Activated T-helper 9 cell treated with anti-CD3 and anti-CD28 coated beads, Interleukin-2, amount 50 U/mL, for 16 hours (primary cell): ENCODE results near the gene NRG3.

ENCODE experiments used
- DNase-seq: peaks from one replicate; pipeline ENCODE4 v3.0.0-alpha.2; 2020; ENCODE audit warnings: low read depth

The NRG3 gene

DNA sequence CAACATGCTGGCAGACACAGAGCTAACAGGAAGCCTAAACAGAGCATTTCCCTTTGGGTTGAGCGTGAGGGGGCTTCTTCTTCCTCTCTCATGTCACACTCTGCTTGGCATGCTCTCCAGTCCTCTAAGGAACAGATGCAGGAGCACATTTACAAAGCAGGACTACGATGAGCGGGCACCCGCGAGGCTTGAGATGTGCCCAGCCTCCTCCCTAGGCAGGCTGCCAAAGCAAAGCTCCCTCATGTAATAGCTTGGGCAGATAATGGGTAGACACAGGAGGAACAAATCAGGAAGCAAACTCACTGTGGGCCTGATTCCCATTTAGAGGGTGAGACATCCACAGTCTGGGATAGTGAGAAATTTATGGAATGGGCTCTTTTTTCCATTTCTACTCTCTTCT is 519.1 kb downstream of the NRG3 start:
- no peak for DNase-seq

DNA sequence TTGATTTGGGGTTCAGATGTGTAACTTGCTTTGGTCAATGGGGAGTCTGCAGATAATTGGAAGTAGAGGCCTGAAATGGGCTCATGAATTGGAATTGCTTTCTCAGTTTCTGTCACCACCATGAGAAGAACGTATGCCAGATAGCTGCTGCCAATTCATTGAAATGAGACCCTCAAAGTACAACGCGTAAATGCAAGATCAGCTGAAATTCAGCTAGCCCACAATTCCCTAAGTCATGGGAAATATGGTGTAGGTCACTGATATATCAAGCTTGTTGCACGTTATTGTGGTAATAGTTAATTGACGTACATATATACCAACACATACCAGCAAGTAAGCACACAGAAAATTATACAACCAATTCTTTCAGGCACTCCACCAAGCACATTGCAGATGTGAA is 520.0 kb downstream of the NRG3 start:
- no peak for DNase-seq

DNA sequence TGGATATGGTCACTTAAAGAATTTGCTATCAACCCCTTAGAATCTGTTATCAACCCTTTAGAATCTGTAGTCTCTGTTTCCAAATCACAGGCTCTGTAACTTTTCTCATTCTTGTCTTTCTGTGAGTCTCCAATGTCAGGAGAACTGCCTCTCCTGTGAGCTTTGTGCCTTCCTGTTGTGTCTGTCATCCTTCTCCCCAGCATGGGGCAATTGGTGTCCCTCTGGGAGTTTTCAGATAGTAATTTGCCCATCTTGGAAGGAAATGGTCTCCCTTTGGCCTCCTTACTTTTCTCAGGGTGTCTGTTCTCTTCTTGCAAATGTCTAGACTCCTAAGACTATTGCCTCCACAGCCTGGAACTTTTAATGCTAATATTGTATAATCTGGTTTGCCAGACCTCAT is 521.9 kb downstream of the NRG3 start:
- DNase-seq, result no peak

DNA sequence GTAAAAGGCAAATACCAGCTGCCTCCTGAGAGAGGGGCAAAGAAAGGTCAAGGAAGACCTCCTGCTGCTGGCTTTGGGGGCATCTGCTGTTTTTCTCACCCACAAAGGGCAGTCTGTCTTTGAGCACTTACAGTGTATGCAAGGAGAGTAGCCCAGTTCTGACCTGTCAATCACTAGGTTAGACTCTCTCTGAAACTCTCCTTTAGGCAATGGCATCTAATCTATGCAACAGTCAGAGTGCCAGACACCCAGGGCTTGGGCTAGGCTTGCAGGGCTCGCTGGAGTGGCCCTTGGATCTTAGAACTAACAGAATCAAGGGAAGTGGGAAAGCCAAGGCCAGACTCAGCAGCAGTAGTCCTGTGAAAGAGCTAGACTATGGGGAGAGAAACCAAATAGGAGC is 522.9 kb downstream of the NRG3 start:
- no peak for DNase-seq

DNA sequence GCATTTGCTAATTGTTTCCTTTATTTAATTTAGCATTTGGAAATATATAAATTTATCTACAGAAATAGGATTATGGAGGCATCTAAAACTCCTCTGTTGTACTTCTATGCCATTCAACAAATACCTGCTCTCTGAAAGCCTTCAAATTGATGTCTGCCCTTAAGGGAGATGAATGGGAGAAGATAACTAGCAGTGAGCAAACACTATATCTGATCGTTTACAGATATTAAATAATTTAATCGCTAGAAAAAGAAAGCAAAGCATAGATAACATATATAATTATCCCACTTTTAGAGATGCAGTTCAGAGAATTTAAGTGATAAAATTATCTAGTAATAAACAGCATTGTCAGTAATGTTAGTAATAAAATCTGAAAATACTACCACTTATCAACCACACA is 524.9 kb downstream of the NRG3 start:
- DNase-seq, result no peak

DNA sequence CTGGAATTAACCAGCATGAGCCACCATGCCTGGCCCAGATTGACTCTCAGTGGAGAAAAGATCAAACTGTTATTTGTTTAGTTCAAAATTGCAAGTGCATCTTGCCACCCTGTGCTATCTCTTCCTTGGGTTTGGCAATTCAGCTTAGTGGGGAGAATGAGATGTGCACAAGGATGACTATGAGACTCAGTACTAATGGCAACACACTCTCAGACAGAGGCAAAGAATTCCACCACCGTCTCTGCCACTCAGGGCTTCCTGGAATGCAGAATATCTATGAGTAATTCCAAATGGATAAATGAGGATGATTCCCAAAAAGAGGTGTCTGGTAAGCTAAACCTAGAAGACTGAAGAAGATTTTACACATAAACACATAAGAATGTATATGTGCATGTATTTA is 525.8 kb downstream of the NRG3 start:
- no peak for DNase-seq

DNA sequence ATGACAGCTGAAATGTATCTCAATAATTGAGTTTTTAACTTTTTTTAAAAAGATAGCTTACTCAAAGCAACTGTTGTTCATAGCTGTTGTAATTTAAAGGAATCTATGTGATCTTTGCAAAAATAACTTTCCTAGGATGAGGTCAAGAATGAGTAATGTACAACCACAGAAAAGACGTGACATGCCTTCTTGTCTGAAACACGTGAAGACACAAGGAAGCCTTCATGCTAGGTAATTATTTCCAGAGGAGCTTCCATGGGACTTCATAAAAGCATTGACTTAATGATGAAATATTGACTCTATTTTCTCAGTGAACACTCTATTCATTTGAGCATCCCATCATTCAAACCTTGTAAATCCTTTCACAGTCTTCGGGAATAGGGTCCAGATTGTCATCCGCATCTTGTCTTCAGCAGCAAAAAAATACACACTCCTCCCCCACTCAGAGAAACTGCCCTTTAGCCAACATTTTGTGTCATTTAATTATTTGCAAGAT is 528.0 kb downstream of the NRG3 start:
- DNase-seq, result no peak

DNA sequence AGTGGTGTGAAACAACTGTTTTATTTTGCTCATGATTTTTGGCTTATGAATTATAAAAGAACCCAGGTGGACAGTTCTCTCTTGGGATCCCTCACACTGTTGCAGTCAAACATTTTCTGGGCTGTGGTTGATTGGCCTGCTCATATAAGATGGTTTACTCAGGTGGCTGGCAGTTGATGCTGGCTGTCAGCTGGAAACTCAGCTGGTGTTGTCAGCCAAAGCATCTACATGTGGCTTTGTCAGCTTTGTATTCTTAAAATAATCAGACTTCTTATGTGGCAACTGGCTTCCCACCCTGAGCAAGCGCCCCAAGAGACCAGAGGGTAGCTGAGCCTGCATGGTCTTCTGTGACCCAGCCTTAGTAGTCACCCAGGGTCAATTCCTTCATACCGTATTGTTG is 534.7 kb downstream of the NRG3 start:
- DNase-seq, result no peak

DNA sequence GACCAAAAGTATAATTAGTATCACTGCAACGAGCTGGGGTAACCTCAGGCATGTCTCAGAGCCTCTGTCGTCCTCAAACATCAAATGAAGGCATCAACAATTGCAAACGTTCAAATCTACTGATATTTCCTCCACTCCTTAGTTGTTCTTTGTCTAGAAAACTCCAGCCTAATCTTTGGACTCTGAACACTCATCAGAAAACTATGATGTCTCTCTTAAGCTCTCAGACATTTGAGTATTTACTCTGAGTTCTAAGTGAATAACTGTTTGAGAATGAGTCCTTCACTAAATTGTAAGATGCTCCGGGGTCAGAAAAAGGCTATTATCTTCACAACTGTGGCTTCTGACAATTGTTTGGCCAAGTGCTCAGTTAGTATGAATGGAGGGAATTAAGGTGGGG is 536.4 kb downstream of the NRG3 start:
- DNase-seq, result no peak

DNA sequence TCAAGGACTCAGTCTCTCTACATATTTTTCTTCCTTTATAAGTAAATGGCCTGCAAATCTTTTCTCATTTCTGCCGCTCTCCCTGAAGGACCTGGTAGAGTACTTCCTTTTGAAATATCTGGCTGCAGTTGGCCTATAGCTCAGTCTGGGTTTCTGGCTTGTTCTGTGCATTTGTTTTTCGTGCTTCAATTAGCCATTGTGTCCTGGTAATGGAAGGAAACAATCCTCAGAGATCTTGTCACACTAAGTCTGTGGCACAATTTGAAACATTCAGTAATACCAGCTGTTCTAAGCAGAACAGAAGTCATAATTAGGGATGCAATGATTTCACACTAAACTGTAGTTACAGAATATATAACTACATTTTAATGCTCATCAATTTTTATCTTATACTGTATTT is 545.0 kb downstream of the NRG3 start:
- no peak for DNase-seq

DNA sequence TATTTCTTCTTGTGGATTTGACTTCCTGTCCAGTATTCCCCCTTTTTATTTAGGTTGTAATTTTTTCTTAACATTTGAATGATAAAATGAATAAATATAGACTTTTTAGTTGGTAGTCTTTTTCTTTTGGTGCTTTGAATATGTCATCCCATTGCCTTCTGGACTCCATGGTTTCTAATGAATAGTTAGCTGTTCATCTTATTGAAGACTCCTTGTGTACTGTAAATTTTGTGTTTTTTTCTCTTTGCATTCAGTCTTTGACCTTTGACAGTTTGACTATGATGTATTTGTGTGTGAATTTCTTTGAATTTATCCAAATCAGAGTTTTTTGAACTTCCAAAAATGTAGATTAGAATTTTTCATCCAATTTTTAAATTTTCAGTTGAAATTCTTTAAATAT is 554.3 kb downstream of the NRG3 start:
- DNase-seq, result no peak

DNA sequence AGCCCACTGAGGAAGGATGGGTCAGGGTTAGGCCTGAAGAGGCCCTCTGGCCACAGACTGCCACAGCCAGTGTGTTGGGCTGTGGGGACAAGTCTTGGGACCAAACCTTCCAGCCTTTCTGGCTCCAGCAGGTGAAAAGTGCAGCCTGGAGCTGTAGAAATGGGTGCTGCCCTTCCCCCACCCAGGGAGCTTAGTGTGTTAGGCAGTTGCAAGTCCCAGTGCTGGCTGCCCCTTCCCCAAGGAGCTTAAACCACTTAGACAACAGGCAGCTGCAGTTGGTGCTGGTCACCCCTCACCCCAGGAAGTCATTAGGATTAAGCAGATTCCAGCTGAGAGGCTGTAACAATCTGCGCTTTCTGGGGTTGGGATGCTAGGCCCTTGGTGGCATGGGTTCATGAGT is 563.3 kb downstream of the NRG3 start:
- DNase-seq, result no peak

DNA sequence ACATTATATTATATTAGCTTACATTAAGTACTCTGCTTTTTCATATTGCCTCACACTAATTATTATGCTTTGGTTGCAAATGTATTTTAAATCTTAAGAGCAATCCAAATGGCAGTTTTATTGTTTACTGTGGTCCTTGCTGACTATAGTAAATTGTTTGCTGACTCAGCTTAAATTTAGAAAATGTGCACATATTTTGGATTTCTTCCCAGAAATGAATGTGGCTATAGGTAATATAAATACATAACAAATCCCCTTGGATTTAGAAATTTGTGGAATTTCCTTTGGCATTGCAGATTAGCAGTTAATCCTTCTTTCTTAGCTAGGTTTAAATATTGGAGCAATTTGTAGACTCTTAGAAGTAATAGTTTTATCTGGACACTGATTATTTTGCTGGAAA is 565.8 kb downstream of the NRG3 start:
- no peak for DNase-seq

DNA sequence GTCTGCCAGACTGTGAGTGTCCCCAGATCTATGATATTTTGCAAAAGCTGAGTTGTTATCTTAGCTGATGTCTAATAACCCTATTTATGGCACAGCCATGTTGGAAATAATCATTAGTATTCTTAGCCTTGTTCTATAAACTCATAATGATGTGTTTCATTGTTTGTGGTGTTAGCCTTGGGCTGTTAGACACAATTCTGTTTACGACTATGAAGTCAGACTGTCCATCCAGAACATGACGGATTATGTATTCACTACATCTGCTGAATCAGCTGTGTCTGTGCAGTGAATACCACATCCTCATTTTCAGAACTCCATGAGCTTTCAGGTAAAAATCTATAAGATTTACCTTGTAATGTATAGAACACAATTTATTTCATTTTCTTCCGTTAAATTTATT is 577.1 kb downstream of the NRG3 start:
- DNase-seq, result no peak

DNA sequence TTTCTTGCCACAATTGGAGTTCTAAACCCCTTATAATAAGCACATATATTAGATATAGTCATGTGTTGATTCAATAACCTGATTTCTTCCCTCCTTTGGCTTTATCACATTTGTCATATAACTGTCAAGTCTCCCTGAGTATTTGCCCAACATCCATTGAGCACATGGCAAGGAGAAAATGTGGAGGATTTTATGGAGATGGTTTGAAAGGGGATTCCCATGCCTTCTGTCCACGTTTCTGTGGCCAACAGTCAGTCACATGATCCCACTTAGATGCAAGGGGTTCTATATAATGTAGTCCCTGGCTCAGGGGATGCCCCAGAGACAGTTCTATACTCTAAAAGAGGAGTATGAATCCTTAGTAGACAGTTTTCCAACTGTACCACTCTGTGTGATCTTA is 577.7 kb downstream of the NRG3 start:
- DNase-seq, result no peak

DNA sequence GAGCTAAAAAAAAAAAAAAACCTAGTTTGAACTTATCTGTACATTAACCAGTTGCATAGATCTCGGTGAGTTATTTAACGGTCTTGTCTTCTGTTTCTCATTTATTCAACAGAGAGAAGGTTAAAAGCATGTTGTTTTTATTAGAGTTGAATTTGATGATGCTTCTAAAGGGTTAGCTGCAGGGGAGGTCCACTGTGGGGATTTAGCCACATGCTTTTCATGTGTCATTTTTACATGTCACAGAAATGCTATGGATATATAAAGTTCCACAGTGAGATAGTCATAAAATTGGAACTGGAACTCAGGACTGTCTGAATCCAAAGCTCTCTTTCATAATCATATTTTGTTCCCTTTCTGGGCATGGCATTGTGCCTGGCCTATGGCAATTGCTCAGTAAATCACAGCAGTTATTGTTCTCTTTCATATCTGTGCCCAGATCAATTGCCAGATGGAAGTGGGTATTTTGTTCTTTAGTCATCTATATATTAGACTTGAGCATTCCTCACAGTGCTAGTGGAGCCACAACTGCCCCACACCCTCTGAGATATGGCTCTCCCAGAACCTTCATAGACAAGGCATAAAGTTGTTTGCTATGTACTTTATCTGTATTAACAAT is 578.8 kb downstream of the NRG3 start:
- DNase-seq, result no peak

DNA sequence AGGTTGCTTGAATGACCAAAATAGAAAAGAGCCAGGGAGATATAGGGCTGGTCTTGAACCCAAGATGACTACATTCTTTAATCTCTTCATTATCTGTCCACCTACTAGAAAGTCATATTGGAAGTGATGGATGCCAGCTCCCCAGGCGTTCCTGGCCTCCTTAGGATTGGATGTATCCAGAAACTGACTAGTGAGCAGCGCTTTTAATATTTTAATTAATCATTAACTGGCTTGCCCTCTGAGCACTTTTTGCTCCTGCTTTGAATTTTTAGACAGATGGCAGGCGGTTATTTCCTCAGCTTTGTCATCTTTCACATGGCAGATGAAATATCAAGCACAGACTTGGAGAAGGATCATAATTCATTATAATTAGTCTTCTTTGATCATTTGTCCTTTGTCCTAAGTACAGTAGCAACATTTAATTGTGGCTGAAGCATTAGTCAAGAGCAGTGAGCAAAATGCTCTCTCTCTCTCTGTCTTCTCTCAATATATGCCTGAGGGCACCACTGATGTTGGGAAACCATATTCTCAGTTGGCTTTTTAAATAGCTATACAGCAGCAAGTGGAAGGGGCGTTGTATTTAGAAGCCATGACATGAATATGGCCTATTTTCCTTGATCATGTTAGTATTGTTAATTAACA is 588.0 kb downstream of the NRG3 start:
- no peak for DNase-seq

DNA sequence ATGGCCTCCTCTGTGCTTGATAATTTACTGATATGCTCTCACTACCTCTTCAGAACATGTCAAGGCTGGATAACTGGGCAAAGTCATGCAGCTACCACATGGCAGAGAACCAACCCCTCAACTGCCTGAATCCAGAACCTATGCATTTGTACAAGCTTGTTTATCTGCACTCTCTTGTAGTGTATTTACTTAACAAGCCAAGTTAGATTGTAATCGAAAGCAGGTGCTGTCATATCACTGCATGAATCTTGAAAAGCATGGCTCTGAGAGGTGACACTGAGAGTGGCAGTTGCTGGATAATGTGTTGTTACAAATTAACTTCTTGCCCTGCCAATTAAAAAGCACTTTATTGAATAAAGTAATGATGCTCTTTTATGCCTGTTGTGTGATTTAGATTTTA is 588.6 kb downstream of the NRG3 start:
- no peak for DNase-seq

DNA sequence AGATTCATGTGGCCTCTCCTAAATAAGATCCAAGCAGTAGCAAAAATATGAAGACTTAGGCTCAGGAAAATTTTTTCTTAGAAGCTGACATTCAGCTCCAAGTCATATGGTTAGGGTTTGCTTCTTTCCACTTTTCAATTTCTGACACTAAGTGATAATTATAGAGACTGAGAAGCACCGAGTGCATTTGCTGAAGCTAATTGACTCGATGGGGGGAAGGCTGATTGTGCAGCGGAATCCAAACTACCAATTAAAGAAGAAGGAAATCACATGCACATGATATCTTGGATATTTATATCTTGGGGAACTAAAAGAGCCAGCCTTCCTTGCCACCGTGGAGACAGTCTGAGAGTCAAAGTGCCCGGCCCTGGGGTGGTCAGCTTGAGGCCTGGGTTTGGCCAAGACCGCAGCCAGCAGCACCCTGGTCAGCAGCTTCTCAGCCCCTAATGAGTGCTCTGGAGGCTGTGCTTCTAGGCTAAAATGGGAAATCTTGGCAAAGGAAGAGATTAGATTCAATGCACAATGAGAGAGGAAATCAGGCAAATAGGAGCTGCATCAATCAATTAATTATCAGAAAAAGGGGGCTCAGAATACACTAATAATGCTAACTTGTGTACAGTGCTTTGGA is 589.3 kb downstream of the NRG3 start:
- no peak for DNase-seq

DNA sequence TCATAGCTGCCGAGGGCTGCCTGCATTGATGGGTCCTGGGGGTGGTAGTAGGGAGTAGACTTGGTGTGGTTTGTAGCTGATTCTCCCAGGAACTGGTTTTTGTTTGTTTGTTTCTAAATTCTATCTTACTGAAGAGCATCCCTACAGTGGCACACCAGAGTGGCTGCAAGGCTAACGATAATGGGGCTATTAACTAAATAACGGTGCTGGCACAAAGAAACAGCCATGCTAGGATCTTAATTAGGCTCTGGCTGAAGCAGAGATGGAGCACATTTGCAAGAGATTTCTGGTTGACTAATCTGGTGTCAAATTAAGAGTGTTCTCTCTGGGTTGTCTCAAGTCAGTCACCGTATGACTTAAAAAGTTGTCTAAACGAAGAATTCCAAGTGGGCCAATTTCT is 590.0 kb downstream of the NRG3 start:
- no peak for DNase-seq

DNA sequence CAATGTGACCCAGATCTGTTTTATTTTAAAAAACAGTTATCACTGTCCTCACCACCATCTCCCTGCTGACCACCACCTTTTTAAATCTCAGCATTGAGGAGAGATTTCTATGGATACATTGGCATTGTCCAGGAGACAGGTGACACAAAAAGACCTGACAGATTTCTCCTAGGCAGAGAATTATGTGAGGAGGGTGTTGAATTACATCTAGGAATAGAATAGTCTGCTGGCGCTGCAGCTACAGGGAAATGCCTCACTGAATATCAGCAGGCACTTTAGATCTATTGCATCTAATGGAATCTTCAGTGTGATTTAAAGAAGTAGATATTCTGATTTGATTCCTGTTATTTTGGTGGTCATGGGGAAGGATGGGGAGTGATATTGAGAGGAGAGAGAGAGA is 593.5 kb downstream of the NRG3 start:
- no peak for DNase-seq

DNA sequence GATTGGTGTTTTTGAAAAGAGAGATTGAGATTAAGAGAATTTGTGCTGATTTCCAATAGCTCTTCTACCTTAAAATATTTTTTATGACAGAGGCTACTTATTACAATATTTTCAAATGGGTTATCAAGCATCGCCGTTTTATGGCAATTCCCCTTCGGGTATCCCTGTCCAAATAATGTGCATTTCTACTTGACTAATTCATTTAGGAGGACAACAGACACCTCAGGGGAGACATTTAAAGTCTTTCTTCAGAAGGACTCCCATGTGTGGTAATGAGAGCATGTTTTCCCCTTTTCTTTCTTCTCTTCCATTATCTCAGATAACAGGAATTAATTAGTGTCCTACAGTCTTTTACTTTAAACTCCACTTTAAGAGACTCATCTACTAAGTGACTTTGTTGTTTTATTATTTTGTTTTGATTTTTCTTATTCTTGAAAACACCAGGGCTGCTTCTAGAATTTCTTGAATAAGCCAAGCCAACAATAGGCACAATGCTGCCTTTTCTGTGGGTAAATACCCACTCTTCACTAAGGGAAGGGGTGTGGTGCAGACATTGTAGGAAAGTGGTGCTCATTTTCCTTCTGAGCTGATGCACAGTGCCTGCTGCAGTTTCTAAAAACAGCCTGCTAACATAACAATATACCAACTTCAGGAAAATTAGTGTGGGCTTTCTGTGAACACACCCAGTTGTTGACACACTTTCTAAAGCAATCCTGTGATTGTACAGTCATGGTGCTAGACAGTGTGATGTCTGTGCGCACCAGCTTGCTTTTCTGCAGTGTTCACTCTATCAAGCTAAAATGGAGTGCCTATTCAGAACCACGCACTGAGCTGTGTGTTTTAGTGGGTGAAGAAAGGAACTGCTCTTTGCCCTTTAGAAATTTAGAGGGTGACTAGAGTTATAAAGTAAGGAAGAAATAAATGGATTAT is 597.7 kb downstream of the NRG3 start:
- no peak for DNase-seq

DNA sequence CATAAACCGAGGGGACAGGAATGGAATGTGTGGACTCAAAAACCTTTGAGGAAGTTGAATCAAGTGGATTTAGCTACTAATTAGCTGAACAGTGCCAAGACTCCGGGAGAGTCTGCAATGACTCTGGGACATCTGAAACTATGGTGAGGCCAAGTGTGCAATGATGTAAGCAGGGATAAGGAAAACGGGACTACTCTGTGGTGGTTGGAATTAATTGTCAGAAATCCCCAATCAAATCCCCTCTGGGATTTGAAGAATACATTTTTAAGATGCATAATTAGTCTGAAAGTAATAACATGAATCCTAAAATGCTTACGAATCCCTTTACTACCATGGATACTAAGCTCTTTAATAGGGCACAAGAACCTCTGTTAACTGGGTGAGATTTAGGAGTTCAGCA is 602.8 kb downstream of the NRG3 start:
- DNase-seq, result no peak
